ENCODE results near the gene FAM53B. TPM values are rescaled to one million over a fixed set of nuclear protein-coding genes. Genes with fewer than 3 reads are reported as not detected.
"Not testable (repeated sequence)": the region's sequence is repeated elsewhere in the genome, so short reads cannot be mapped to it uniquely, and the experiment has no call there.

Gene FAM53B
- total RNA-seq, 1 experiment from 2014 or later, result 14.1 TPM

DNA sequence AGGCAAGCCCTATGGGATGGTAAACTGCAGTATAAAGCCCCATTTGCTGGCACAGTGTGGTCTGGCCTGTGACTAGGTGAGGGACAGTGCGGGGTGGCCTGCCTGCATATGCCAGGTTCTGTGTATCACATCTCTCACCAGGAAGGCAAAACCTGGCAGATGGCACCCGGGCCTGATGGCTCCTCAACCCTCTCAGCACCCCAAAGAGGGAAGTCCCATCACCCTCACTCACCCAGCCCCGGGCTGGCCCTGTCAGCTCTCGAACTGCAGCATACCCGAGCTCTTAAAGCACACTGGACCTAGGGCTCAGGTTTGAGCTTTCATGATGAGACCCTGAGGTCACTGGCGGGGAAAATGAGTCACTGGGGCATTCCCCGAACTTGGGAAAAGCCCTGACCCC, 152.1 kb downstream of the FAM53B start:
- H3K9me3 ChIP-seq (replicated peaks), result no peaks in the 10 kb centered on the region
- no peaks in the 10 kb centered on the region; the same call in 1 of the 2 replicates for H3K27me3 ChIP-seq (replicated peaks)
- no peaks in the 10 kb centered on the region for H3K4me1 ChIP-seq (replicated peaks)
- DNase-seq (ENCODE audit: low read depth in 1 of 2, low spot score in 2 of 2), result no peak
- H3K36me3 ChIP-seq, result no peaks in the 10 kb centered on the region
- H3K4me3 ChIP-seq, result no peak overlapping the region
- no peak overlapping the region for H3K27ac ChIP-seq

GRCh38 chr10:124591123-124591495, 153.1 kb downstream of the FAM53B start:
- H3K27ac ChIP-seq, result no peak overlapping the region
- H3K4me3 ChIP-seq, result no peak overlapping the region
- H3K4me1 ChIP-seq (replicated peaks), result no peaks in the 10 kb centered on the region
- H3K27me3 ChIP-seq (replicated peaks), result no peaks in the 10 kb centered on the region; the same call in 1 of the 2 replicates
- no peaks in the 10 kb centered on the region for H3K9me3 ChIP-seq (replicated peaks)
- no peak for DNase-seq (ENCODE audit: low read depth in 1 of 2, low spot score in 2 of 2)
- no peaks in the 10 kb centered on the region for H3K36me3 ChIP-seq

- Histone ChIP-seq H3K27me3 (replicated peaks) (no peaks in the 10 kb centered on the region; the same call in 1 of the 2 replicates), H3K36me3 (no peaks in the 10 kb centered on the region), H3K4me3 (no peak overlapping the region), H3K4me1 (replicated peaks) (no peaks in the 10 kb centered on the region), H3K27ac (no peak overlapping the region), H3K9me3 (replicated peaks) (no peaks in the 10 kb centered on the region)
- DNase-seq (ENCODE audit: low read depth in 1 of 2, low spot score in 2 of 2), result no peak
These were observed 153.7 kb downstream of the FAM53B start for GRCh38 chr10:124590216-124591122.

DNA sequence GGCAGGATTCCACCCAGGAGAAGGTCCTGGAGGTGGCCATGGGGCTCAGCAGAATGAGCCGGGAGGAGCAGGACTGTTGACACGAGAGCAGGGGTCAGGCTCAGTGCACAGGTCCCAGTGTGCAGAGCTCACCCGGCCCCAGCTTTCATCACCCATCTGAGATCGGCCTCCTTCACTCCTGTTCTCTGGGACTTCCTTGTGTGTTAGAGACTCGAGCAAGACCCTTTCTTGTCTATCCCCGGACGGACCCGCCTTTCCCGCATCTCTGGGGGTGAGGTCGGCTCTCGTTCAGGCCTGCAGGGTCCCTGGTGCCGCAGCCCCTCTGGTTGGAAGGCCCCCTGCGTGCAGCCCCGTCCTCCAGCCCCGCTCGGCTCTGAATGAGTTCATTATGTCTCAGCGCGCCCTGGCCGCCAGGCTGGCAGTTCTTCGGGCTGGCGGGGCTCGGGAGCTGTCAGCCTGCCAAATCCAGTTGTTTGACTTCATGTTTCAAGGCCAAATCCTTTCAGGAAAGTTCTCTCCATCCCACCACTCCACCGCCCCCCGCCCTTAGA, 154.6 kb downstream of the FAM53B start:
- Histone ChIP-seq H3K27me3 (replicated peaks) (no peaks in the 10 kb centered on the region; the same call in 1 of the 2 replicates), H3K36me3 (no peaks in the 10 kb centered on the region), H3K4me1 (replicated peaks) (no peaks in the 10 kb centered on the region), H3K4me3 (no peak overlapping the region), H3K9me3 (replicated peaks) (no peaks in the 10 kb centered on the region), H3K27ac (no peak overlapping the region)
- no peak for DNase-seq (ENCODE audit: low read depth in 1 of 2, low spot score in 2 of 2)

- no peak for DNase-seq (ENCODE audit: low read depth in 1 of 2, low spot score in 2 of 2)
- H3K36me3 ChIP-seq, result no peaks in the 10 kb centered on the region
- H3K27ac ChIP-seq, result no peak overlapping the region
These were observed 155.3 kb downstream of the FAM53B start for GRCh38 chr10:124588736-124589490.

DNA sequence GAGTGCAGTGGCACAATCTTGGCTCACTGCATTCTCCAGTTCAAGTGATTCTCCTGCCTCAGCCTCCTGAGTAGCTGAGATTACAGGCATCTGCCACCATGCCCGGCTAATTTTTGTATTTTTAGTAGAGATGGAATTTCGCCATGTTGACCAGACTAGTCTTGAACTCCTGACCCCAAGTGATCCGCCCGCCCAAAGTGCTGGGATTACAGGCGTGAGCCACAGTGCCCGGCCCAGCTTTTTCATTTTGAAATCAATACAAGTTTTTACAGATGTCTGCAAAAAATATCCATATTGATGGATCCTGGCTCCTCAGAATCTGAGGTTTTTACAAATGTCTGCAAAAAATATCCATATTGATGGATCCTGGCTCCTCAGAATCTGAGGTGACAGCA, 155.8 kb downstream of the FAM53B start:
- H3K4me1 ChIP-seq (replicated peaks); H3K36me3 ChIP-seq; H3K27me3 ChIP-seq (replicated peaks); DNase-seq (ENCODE audit: low read depth in 1 of 2, low spot score in 2 of 2); H3K4me3 ChIP-seq; H3K27ac ChIP-seq; H3K9me3 ChIP-seq (replicated peaks): not testable (repeated sequence)

More at GRCh38 chr10:124588736-124589490, 155.3 kb downstream of the FAM53B start:
- Histone ChIP-seq H3K27me3 (replicated peaks) (no peaks in the 10 kb centered on the region; the same call in 1 of the 2 replicates), H3K4me1 (replicated peaks) (no peaks in the 10 kb centered on the region), H3K9me3 (replicated peaks) (no peaks in the 10 kb centered on the region), H3K4me3 (no peak overlapping the region)

DNA sequence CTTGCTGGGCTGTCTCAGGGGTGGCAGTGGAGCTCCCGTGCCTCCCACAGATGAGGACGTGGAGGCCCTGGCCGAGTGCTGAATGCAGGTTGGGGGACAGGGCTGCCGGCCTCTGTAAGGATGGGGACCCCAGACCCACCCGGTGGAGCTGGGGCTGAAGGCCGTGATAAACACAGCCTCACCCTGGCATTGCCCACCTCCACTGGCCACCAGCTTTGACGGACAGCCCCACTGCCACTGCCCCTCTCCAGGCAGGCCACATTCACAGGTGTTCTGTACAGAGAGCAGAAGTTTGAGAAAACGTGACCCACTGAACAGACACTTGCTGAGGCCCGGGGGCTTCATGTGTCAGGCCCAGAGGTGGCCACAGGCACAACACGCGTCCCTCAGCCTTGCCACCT, 156.4 kb downstream of the FAM53B start:
- H3K4me1 ChIP-seq (replicated peaks), result no peaks in the 10 kb centered on the region
- no peaks in the 10 kb centered on the region for H3K9me3 ChIP-seq (replicated peaks)
- H3K4me3 ChIP-seq, result no peak overlapping the region
- H3K36me3 ChIP-seq, result no peaks in the 10 kb centered on the region
- H3K27ac ChIP-seq, result no peak overlapping the region
- no peaks in the 10 kb centered on the region; the same call in 1 of the 2 replicates for H3K27me3 ChIP-seq (replicated peaks)
- DNase-seq (ENCODE audit: low read depth in 1 of 2, low spot score in 2 of 2), result no peak

DNA sequence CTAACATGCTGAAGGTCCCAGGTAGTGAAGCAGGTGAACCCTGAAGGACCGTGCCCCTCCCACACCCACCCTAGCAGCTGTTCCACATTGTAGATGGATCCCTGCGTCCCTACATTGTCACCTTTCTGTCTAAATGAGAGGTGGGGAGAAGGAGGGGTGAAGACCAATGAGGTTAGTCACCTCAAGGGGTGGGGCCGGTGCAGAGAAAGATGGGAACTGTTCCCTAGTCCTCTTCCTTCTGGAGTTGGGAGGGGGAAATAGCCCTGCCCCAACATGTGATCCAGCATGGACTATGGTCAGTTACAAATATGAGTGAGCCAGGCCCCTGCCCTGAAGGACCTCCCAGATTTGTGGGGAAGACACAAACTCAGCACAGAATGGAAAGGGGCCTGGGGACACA, 158.0 kb downstream of the FAM53B start:
- Histone ChIP-seq H3K9me3 (replicated peaks) (no peaks in the 10 kb centered on the region), H3K27ac (no peak overlapping the region), H3K4me3 (no peak overlapping the region), H3K27me3 (replicated peaks) (peaks cover 3% of the 10 kb centered on the region; the same call in 1 of the 2 replicates), H3K4me1 (replicated peaks) (no peaks in the 10 kb centered on the region), H3K36me3 (no peaks in the 10 kb centered on the region)
- DNase-seq (ENCODE audit: low read depth in 1 of 2, low spot score in 2 of 2), result no peak

DNA sequence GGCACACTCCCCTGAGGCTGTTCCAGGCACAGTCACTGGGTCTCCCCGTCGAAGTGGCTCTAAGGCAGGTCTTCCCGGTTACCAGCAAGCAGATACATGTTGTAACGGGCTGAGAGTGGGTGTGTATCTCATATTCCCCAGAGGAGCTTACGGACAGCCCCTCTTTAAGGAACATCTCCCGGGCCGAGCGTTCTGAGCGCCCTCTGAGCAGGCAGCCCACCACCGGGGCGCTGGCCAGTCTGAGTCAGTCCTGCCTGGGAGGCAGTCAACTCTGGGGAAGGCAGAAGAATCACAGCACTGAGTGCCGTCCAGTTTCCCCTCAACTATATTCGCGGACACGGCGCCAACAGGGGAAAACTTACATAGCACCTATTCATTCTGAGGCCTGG, 165.2 kb downstream of the FAM53B start:
- H3K36me3 ChIP-seq, result no peaks in the 10 kb centered on the region
- H3K27ac ChIP-seq, result no peak overlapping the region
- H3K27me3 ChIP-seq (replicated peaks), result peaks cover 9% of the 10 kb centered on the region; the same call in 1 of the 2 replicates
- H3K4me3 ChIP-seq, result no peak overlapping the region
- H3K9me3 ChIP-seq (replicated peaks), result no peaks in the 10 kb centered on the region
- H3K4me1 ChIP-seq (replicated peaks), result no peaks in the 10 kb centered on the region
- no peak for DNase-seq (ENCODE audit: low read depth in 1 of 2, low spot score in 2 of 2)

DNA sequence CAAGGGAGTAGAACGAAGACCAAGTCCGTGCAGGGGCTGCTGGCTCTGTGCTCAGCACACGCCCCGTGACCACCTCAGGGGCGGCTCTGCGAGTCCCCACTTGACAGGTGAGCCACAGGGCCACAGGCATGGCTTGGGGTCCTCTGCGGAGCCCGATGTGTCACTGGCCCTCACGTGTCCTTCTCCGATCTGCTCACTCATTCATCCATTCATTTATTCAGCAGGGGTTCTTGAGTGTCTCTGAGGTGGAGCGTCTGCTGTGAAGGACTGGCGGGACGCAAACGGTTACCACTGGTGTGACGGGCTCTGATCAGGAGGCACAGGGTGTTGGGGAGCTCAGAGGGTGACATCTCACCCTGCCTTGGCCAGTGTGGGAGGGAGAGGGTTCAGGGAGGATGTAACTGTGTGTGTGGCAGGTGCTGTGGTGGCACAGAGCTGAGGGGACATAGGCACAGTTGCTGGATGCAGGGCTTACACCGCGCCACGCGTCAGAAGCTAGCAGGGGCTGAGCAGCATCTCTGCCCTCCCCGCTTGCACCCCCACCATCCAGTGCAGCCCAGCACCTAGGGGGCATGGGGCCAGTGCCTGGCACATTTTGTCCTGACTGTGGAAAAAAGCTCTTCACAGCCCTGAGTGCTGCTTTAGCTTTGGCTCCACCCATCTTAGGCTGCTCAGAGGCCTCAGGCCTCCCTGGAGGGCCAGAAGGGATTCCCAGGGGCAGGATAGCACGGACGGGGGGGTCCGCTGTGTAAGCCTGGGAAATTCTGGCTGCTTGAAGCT, 165.8 kb downstream of the FAM53B start:
- no peak overlapping the region for H3K27ac ChIP-seq
- no peaks in the 10 kb centered on the region for H3K4me1 ChIP-seq (replicated peaks)
- no peak for DNase-seq (ENCODE audit: low read depth in 1 of 2, low spot score in 2 of 2)
- H3K4me3 ChIP-seq, result no peak overlapping the region
- no peaks in the 10 kb centered on the region for H3K9me3 ChIP-seq (replicated peaks)
- peaks cover 9% of the 10 kb centered on the region; the same call in 1 of the 2 replicates for H3K27me3 ChIP-seq (replicated peaks)
- H3K36me3 ChIP-seq, result no peaks in the 10 kb centered on the region

GRCh38 chr10:124577651-124578050, 166.5 kb downstream of the FAM53B start:
- no peak overlapping the region for H3K27ac ChIP-seq
- no peaks in the 10 kb centered on the region for H3K4me1 ChIP-seq (replicated peaks)
- no peaks in the 10 kb centered on the region for H3K36me3 ChIP-seq
- no peak overlapping the region for H3K4me3 ChIP-seq
- H3K9me3 ChIP-seq (replicated peaks), result no peaks in the 10 kb centered on the region
- DNase-seq (ENCODE audit: low read depth in 1 of 2, low spot score in 2 of 2), result no peak
- peaks cover 9% of the 10 kb centered on the region; the same call in 1 of the 2 replicates for H3K27me3 ChIP-seq (replicated peaks)

DNA sequence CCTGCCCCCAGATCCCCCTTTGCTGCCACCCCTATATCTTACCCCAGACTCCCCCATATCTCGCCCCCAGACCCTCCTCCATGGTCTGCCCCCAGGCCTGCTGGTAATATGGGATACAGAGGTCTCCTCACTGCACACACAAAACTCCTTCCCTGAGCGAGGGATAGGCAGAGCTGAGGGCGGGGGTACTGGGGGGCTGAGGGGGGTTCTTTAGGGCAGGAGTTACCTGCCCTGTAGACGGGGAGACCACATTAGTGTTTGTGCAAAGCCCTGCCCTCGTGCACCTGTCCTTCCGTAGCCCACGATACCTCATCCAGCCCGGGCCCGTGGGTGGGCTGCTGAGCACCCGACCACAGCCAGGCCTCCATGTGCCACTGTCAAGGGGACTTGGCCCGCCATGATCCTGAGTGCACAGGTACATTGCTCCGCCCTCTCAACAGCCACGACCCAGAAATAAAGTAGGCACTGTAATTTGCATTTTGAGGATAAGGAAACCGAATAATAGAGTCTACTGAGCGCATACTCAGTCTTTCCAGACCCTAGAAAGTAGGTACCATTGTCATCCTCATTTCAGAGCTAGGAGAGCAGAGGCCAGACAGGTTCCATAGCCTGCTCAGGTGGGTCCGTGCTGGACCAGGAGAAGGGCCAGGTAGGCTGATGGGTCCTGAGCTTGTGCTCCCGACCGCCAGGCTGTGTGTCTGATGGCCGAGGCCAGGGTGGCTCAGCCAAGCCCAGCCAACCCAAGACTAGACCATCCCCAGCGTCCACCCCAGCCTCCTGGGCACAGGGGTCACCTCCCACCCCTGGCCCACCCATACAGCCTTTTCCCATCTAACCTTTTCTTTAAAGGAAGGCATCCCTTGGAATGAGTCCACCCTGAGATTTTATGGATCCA, 167.4 kb downstream of the FAM53B start:
- no peaks in the 10 kb centered on the region for H3K9me3 ChIP-seq (replicated peaks)
- no peaks in the 10 kb centered on the region for H3K4me1 ChIP-seq (replicated peaks)
- H3K27ac ChIP-seq, result no peak overlapping the region
- no peaks in the 10 kb centered on the region for H3K36me3 ChIP-seq
- no peak for DNase-seq (ENCODE audit: low read depth in 1 of 2, low spot score in 2 of 2)
- H3K4me3 ChIP-seq, result no peak overlapping the region
- peaks cover 9% of the 10 kb centered on the region; the same call in 1 of the 2 replicates for H3K27me3 ChIP-seq (replicated peaks)
